Ramos (cell line): ENCODE results near the gene FADS6.

Experiments used
- in situ Hi-C: fragments of 300-500 bp; cut with MboI; formaldehyde crosslinking; loops from one replicate; pipeline ENCODE4 v1.14.3; 2022; ENCODE audit warnings: low sequenced_read_pairs; ENCODE audit not compliant: unreplicated experiment

The FADS6 gene

GRCh38 chr17:74893936-74894671, 671 bp upstream of the FADS6 start:
- in situ Hi-C loops, result no loop called here

DNA sequence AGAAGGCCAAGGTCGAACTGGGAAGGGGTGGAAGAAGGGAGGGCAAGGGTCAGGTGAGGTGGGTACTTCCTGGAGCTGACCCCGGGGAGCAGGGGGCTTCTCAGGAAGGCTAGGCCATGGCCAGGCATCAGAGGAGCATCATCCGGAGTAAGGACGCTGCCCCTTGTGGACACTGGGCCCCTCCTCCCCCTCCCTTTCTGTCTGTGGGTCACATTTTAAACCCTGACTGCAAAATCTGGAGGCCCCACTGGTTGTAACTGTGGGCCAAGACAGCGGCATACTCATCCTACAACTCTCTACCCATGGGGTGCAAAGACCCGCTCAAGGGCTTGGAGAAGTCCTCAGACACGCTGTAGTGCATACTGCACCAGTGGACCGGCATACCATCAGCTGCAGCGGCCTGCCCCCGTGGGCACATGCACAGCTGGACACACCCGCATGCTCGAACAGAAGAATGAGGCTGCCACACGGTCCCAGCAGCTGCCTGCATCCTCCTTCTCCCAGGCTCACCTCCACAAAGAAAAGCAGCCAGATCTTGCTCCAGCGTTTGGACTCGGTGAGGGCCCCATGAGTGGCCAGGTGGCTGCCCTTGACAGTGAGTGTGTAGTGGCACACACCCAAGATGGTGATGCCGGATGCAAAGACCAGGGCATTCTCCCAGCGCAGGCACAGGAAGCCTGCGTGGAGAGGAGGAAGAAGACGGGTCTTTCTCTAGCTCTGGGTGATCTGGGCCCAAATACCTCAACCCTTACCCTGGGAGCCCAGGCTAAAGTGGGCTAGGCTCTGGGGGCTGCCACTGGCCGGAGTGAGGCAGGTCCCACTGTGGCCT, 1.2 kb downstream of the FADS6 start:
- in situ Hi-C loops, result no loop called here

DNA sequence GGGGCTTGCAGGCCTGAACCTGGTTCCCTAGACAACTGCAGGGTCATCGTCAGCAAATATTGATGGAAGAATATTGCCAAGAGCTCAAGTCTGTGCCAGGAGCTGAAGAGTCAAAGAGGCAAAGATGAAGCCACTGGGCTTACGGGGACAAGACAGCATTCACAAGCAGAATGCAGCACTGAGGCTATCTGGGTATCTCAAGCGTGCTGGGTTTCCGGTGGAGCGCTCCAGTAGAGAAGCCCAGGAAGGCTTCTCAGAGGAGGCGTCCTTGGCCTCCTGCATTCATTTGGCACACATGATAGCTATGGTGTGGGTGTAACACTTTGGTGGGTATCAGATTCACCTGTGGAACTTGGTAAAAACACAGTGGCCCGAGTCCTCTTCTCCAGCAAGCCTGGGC, 2.9 kb downstream of the FADS6 start:
- in situ Hi-C loops, result no loop called here

- in situ Hi-C loops, result no loop called here
Observed at GRCh38 chr17:74888469-74888868, 5.0 kb downstream of the FADS6 start.

DNA sequence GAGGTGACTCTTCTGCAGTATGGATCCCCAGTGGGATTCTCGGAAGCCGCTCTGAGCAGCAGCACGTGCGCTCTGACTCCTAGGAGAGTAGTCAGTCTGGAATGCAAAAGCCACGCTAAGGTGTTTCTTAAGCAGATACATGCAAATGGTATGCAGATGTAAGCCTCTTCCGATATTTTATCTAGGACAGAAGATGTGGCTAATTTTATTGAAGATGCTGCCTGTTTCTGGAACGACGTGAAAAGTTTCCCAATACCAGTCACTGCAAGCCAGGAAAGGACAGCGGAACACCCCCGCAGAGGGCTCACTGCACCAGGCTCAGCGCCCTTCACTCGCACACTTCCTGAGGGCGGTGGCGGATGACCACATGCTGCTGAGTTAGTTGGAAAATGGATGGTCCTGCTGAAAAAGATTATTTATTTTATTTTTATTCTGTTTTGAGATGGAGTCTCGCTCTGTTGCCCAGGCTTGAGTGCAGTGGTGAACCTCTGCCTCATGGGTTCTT, 10.1 kb downstream of the FADS6 start:
- in situ Hi-C loops, result no loop called here

GRCh38 chr17:74882517-74883240, 10.8 kb downstream of the FADS6 start:
- in situ Hi-C loops, result no loop called here

DNA sequence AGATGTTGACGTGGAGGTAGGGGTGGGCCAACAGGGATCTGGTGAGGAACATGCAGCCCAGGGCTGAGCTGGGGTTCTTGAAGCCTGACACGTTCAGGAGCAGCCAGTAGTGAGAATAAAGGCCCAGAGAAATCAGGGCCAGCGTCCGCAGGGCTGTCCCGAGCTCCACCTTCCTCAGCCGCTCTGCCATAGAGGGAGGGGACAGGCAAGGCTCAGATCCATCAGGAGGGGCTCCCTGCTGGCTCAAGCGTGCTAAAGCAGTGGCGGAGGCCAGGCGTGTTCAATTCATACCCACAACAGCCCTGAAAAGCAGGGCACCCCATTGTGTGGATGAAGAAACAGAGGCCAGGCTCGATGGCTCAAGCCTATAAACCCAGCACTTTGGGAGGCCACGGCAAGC, 12.4 kb downstream of the FADS6 start:
- in situ Hi-C loops, result no loop called here

GRCh38 chr17:74879308-74879707, 14.1 kb downstream of the FADS6 start:
- in situ Hi-C loops, result no loop called here

DNA sequence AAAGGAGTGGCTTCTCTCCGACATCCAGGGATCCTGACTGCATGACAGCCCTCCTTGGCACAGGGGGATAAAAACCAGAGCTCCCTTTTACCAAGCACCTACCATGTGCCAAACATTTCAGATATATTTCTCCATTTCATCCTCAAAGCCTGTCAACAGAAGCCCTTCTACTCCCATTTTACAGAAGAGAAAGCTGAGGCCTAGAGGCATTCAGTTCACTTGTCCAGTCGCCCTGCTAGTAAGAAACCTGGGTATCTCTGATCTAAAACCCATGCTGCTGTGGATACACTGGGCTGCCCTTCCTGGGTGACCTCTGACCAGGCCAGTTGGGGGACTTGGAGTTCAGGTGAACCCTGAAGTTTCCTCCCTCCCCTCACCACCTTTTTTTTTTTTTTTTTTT, 14.8 kb downstream of the FADS6 start:
- in situ Hi-C loops, result no loop called here

- in situ Hi-C loops, result no loop called here
Observed at GRCh38 chr17:74877592-74878548, 15.6 kb downstream of the FADS6 start.

- in situ Hi-C loops, result no loop called here
Observed at GRCh38 chr17:74875977-74876593, 17.3 kb downstream of the FADS6 start.

- in situ Hi-C loops, result no loop called here
Observed at GRCh38 chr17:74875155-74875976, 18.1 kb downstream of the FADS6 start.

DNA sequence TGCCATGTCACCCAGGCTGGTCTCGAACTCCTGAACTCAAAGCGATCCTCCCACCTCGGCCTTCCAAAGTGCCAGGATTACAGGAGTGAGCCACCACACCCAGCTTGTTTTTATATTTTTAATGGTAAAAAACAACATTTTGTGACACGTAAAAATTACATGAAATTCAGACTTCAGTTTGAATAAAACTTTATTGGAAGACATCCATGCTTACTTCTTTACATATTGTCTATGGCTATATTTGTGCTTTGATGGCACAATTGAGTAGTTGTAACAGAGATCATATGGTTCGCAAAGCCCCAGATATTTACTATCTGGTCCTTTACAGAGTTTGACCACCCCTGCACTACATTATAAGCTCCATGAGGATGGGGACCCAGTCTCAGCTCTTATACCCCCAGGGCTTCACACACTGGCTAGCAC, 18.8 kb downstream of the FADS6 start:
- in situ Hi-C loops, result no loop called here

GRCh38 chr17:74873874-74874614, 19.4 kb downstream of the FADS6 start:
- in situ Hi-C loops, result no loop called here

DNA sequence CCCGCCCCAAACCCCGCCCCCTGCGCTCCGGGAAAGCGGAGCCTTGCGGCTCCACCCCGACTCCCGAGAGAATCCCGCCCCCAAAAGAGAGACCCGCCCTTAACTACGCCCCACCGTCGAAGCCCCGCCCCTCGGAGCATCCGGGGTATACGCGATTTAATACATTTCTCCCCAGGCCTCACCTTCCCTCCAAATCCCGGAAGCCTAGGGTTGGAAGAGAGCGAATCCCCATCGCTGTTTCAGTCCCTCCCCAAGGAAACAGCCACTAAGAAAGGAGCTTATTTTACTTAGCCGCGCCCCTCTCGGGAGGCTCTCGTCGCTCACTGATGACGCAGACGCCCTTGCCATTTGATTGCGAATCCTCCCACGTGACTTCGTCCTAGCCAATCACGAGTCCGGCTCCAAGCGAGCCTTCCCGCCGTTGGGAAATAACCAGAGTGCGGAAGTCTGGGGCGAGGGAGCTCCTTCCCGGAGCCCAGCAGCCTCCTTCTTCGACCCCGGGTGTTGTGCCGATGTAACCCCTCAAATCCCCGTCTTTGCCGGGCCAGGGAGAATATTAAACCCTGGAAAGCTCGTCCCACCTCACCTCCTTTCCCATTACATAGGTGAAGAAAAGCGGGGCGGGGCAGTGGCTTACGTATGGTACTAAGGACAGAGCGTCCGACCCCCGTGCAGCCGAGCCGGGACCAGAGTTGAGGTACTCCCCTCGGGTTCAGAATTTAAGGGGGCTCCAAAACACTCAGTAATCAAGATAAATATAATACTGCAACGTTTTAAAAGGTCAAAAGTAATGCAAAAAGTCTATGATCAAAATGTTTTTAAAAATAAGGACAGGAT, 20.2 kb downstream of the FADS6 start:
- in situ Hi-C loops, result no loop called here

DNA sequence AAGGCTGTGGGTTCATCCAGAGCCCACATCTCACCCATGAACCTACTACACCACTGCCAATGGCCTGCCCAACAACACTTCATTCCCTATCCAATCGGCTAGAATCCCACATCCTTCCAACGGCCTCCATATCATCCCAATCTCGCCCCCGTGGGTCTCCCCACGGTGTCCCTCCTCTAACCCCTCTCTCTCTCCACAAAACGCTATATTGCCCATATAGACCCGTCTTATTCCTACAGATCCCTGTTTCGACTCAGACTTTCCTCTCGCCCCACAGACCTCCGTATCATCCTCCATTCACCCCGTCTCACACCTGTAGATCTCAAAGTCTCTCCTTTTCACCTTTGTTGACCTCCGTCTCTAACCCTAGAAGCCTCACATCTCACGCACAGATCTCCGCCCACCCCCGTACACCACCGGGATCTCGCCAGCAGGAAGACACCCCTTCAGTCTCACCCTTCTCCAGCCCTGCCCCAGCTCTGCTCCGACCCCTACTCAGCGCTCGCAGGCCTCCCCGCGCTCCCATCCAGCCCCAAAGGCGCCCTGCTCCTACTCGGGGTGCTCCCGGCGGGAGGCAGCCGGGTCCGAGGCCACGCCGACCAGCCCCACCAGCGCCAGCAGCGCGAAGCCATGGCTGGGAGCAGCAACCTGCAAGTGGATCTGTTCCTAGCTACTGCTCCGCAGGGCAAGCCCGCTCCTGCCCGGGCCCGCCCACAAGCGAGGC, 21.0 kb downstream of the FADS6 start, which contains the start of gene FDXR:
Gene FDXR (minus strand): TSS at position 682 of the 724 bp plus-strand sequence. CDS start 50 bp downstream, at position 632.
- in situ Hi-C loops, result no loop called here
